ENCODE data around the gene C1orf115.

Gene C1orf115

DNA sequence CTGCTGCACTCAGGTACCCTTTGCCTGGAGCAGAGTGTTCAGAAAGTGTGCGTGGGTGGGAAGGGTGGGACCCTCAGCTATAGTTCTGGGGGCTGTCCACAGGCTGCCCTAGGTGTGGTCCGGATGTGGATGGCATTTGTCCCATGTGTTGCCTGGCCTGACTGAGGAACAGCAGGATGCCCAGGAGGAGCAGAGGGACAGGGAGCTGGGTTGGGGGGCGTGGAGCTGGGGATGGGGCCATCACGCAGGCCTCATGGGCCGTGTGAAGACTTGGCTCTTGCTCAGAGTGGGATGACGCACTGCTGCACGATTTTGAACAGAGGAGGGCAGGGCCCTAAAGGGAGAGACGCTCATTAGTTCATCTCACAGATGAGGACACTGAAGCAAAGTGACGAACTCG is 17.0 kb downstream of the C1orf115 start:
- Histone ChIP-seq H3K4me1 (no peaks in the 10 kb centered on the region), H3K9me3 (ENCODE audit: control insufficient read depth, low read length) (no peaks in the 10 kb centered on the region), H2AFZ (no peak overlapping the region), H3K36me3 (ENCODE audit: control insufficient read depth, insufficient read depth, low read length) (no peaks in the 10 kb centered on the region), H3K4me2 (ENCODE audit: low read length) (no peak overlapping the region), H3K27me3 (ENCODE audit: control insufficient read depth, insufficient read depth, low read length) (no peaks in the 10 kb centered on the region), H3K79me2 (no peaks in the 10 kb centered on the region), H3K27ac (no peak overlapping the region), H3K4me3 (ENCODE audit: low read depth, low read length) (no peak overlapping the region), H3K9ac (no peak overlapping the region)
- TF ChIP-seq, protein P1, sequence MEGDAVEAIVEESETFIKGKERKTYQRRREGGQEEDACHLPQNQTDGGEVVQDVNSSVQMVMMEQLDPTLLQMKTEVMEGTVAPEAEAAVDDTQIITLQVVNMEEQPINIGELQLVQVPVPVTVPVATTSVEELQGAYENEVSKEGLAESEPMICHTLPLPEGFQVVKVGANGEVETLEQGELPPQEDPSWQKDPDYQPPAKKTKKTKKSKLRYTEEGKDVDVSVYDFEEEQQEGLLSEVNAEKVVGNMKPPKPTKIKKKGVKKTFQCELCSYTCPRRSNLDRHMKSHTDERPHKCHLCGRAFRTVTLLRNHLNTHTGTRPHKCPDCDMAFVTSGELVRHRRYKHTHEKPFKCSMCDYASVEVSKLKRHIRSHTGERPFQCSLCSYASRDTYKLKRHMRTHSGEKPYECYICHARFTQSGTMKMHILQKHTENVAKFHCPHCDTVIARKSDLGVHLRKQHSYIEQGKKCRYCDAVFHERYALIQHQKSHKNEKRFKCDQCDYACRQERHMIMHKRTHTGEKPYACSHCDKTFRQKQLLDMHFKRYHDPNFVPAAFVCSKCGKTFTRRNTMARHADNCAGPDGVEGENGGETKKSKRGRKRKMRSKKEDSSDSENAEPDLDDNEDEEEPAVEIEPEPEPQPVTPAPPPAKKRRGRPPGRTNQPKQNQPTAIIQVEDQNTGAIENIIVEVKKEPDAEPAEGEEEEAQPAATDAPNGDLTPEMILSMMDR (IDR thresholded peaks at IDR 0.05), result no peak

DNA sequence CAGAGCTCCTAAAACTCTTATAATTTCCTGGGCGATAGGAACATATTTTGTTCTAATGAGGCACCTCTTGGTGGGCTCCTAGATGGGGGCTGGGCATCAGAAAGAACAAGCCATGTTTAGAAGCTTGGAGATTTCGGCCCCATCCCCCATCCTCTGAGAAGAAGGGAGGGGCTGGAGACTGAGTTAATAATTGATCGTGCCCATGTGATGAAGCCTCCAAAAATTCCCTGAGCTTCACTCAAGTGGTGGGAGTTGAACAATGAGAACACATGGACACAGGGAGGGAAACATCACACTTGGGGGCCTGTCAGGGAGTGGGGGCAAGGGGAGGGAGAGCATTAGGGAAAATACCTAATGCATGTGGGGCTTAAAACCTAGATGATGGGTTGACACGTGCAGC is 18.1 kb downstream of the C1orf115 start:
- no peaks in the 10 kb centered on the region for H3K79me2 ChIP-seq
- no peak overlapping the region for H3K4me3 ChIP-seq (ENCODE audit: low read depth, low read length)
- H3K27me3 ChIP-seq (ENCODE audit: control insufficient read depth, insufficient read depth, low read length), result no peaks in the 10 kb centered on the region
- H3K9me3 ChIP-seq (ENCODE audit: control insufficient read depth, low read length), result no peaks in the 10 kb centered on the region
- H3K4me1 ChIP-seq, result no peaks in the 10 kb centered on the region
- no peaks in the 10 kb centered on the region for H3K36me3 ChIP-seq (ENCODE audit: control insufficient read depth, insufficient read depth, low read length)
- no peak overlapping the region for H3K27ac ChIP-seq
- no peak overlapping the region for H3K9ac ChIP-seq
- H3K4me2 ChIP-seq (ENCODE audit: low read length), result no peak overlapping the region
- H2AFZ ChIP-seq, result no peak overlapping the region
- TF ChIP-seq, protein P1 (IDR thresholded peaks at IDR 0.05), result no peak

DNA sequence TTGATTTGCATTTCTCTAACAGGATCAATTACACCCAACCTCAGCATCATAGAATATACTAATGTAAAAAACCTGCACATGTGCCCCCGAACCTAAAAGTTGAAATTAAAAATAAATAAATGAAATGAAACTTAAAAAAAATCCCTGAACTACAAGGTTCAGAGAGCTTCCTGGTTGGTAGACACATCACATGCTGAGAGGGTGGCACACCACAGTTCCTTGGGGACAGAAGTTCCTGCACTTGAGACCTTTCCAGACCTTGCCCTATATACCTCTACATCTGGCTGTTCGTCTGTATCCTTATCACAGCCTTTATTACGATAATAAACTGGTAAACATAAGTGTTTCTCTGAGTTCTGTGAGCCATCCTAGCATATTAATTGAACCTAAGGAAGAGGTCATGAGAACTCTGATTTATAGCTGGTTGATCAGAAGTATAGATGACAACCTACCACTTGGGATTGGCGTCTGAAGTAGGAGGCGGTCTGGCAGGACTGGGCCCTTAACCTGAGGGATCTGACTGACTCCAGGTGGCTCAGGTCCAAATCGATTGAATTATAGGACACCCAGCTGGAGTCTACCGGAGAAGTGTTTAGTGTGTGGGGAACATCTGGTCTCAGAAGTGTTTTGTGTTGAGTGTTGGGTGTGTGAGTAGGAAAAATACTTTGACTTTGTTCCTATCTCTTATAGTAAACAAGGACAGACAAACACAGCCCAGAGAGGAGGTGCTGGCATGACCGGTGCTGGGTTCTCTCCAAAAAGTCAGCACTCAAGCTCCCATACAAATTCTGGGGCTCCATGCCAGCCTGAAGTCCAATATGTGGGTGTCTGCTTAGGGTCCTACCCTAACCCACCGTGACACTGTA is 19.0 kb downstream of the C1orf115 start:
- Histone ChIP-seq H3K4me1 (no peaks in the 10 kb centered on the region), H3K9ac (no peak overlapping the region), H2AFZ (no peak overlapping the region), H3K79me2 (no peaks in the 10 kb centered on the region), H3K4me3 (ENCODE audit: low read depth, low read length) (no peak overlapping the region), H3K9me3 (ENCODE audit: control insufficient read depth, low read length) (no peaks in the 10 kb centered on the region), H3K4me2 (ENCODE audit: low read length) (no peak overlapping the region), H3K36me3 (ENCODE audit: control insufficient read depth, insufficient read depth, low read length) (no peaks in the 10 kb centered on the region), H3K27me3 (ENCODE audit: control insufficient read depth, insufficient read depth, low read length) (no peaks in the 10 kb centered on the region), H3K27ac (no peak overlapping the region)
- TF ChIP-seq, protein P1 (IDR thresholded peaks at IDR 0.05), result no peak

DNA sequence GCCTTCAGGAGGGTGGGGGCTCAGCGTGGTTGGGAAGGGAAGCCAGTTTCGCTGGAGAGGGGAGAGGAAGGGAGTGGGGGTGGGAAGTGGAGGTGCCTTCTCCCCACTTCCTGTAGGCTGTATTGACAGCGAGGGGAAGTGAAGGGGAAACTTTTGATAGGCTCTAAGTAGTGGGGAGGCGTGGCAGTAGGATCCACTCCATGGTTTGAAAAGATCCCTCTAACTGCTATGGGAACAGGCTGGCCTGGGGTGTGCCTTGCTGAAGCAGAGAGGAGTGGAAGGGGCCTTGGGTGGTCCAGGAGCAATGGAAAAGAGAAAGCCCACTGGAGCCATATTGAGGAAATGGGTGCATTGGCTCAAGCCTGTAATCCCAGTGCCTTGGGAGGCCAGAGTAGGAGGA is 20.2 kb downstream of the C1orf115 start:
- Histone ChIP-seq H3K27me3 (ENCODE audit: control insufficient read depth, insufficient read depth, low read length) (no peaks in the 10 kb centered on the region), H3K4me3 (ENCODE audit: low read depth, low read length) (no peak overlapping the region)
- TF ChIP-seq, protein P1 (IDR thresholded peaks at IDR 0.05), result no peak

More for the DNA sequence above, 20.2 kb downstream of the C1orf115 start:
- H3K79me2 ChIP-seq, result no peaks in the 10 kb centered on the region
- H3K9ac ChIP-seq, result no peak overlapping the region
- H3K9me3 ChIP-seq (ENCODE audit: control insufficient read depth, low read length), result no peaks in the 10 kb centered on the region
- no peaks in the 10 kb centered on the region for H3K4me1 ChIP-seq
- H2AFZ ChIP-seq, result no peak overlapping the region
- no peak overlapping the region for H3K4me2 ChIP-seq (ENCODE audit: low read length)
- no peaks in the 10 kb centered on the region for H3K36me3 ChIP-seq (ENCODE audit: control insufficient read depth, insufficient read depth, low read length)
- H3K27ac ChIP-seq, result no peak overlapping the region

Data from parathyroid adenoma (tissue), 2 donors.